ENCODE data around the gene FBXO47. TPM values are rescaled to one million over a fixed set of nuclear protein-coding genes. Genes with fewer than 3 reads are reported as not detected.

Gene FBXO47
- total RNA-seq, 1 donor = not detected

DNA sequence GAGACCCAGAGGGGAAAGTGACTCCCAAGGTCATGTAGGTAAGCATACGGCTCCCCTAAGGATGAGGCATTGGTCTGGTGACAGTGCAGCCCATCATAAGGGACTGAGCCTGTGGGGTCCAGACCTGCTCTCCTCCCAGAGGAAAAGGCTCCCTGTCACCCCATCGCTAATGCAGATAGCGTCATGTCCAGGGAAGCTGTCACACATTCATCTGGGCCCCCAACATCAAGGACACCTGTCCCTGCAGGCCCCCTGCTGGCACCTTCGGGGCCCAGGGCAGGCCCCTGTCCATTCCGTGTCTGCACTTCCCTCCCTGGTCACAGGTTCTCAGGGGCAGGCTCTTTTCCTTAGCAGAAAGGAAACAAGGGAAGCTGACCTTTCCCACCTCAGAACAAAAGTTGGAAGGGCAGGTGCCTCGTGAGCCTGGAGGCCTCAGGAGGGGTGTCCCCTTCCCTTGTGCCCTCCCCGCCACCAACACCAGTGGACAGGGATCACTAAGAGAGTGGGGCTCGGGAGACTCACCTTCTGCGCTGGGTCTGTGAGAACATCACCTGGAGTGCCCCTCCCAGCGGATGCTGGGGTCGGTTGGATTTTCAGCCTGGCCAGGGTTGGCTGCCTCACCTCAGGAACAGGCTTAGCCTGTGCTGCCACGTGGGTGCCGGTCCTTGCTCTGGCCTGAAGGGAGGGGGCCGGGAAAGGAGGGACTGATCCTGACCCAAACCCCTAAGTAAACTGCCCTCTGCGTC is 59.1 kb downstream of the FBXO47 start:
- Histone ChIP-seq H3K9me3 (ENCODE audit: low read depth, low read length) (no peaks in the 10 kb centered on the region), H3K4me1 (ENCODE audit: insufficient read depth, low read length) (peaks cover 44% of the 10 kb centered on the region), H3K27me3 (ENCODE audit: insufficient read depth, low read length) (no peaks in the 10 kb centered on the region), H3K4me3 (ENCODE audit: low read length) (no peak overlapping the region)

DNA sequence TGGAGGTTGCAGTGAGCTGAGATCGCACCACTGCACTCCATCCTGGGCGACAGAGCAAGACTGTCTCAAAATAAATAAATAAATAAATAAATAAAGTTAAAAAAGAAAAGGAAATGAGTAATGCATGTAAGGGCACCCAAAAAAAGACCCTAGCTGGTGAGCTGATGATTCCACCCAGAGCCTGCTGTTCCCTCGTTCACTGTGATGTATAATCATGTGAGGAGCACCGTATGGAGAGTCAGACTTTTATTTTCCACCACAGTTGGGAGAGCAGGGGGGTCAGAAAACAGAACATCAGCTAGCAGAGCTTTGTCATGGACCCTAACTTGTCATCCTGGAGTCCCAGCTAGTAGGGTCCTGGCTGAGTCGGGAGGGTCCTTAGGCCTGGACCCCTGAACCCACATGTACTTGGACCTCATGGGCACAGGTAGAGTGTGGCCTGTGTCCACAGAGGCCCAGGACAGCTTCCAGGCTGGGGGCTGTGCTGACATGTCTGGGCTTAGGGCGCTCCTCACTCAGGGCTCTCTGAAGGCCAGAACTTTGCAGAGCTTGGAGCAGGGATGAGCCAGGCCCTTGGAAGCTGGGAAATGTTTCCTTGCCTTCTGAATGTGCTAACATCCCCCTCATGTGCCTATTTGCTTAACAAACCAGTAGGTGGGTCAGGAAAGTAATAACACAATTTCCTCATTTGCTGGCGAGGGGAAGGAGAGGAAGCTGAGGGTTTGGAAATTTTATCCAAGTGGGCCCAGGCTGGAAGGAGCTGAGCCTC is 60.6 kb downstream of the FBXO47 start:
- Histone ChIP-seq H3K4me1 (ENCODE audit: insufficient read depth, low read length) (peaks cover 54% of the 10 kb centered on the region), H3K4me3 (ENCODE audit: low read length) (no peak overlapping the region)

DNA sequence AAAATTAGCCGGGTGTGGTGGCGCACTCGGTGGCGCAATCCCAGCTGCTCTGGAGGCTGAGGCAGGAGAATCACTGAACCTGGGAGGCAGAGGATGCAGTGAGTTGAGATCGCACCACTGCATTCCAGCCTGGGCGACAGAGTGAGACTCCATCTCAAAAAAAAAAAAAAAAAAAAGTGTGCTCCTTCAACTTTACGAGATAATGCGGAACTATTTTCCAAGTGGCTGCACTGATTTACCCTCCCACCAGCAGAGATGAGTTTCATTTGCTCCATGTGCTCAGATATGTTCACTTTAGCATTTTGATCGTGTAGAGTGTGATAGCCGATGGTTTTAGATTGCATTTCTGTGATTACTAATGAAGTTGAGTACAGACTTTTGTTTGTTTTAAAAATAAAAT is 61.8 kb downstream of the FBXO47 start:
- Histone ChIP-seq H3K4me3 (ENCODE audit: low read length) (no peak overlapping the region), H3K4me1 (ENCODE audit: insufficient read depth, low read length) (peaks cover 67% of the 10 kb centered on the region), H3K27me3 (ENCODE audit: insufficient read depth, low read length) (no peaks in the 10 kb centered on the region), H3K9me3 (ENCODE audit: low read depth, low read length) (no peaks in the 10 kb centered on the region)

More for the DNA sequence above, 60.6 kb downstream of the FBXO47 start:
- Histone ChIP-seq H3K27me3 (ENCODE audit: insufficient read depth, low read length) (no peaks in the 10 kb centered on the region), H3K9me3 (ENCODE audit: low read depth, low read length) (no peaks in the 10 kb centered on the region)

DNA sequence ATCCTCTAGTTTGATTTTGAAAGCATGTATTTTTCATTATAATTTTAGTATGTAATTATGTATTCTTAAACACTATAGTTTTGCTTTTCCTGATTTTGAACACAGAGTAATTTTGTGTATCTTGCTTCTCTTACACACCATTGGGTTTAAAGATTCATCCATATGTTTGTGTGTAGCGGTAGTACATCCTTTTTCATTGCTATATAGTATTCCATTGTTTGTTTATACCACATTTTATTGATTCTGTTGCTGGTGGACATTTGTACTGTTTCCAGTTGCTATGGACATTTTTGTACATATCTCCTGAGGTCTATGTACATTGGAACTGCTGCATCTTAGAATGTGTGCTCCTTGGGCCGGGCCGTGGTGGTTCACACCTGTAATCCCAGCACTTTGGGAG is 62.3 kb downstream of the FBXO47 start:
- no peak overlapping the region for H3K4me3 ChIP-seq (ENCODE audit: low read length)
- no peaks in the 10 kb centered on the region for H3K9me3 ChIP-seq (ENCODE audit: low read depth, low read length)
- peaks cover 72% of the 10 kb centered on the region for H3K4me1 ChIP-seq (ENCODE audit: insufficient read depth, low read length)
- H3K27me3 ChIP-seq (ENCODE audit: insufficient read depth, low read length) = no peaks in the 10 kb centered on the region

DNA sequence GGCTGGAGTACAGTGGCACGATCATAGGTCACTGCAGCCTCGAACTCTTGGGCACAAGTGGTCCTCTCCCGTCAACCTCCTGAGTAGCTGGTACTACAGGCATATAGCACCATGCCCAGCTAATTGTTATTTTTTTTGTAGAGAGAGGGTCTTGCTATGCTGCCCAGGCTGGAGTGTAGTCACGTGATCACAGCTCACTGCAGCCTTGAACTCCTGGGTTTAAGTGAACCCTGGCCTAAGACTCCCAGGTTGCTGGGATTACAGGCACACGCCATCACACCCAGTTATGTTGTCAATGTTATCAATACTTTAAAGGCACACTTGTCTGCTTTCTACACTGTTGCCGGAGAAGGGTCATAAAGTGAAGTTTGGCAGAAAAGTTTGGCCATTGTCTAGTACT is 63.8 kb downstream of the FBXO47 start:
- H3K9me3 ChIP-seq (ENCODE audit: low read depth, low read length) = no peaks in the 10 kb centered on the region
- peaks cover 86% of the 10 kb centered on the region for H3K4me1 ChIP-seq (ENCODE audit: insufficient read depth, low read length)
- no peaks in the 10 kb centered on the region for H3K27me3 ChIP-seq (ENCODE audit: insufficient read depth, low read length)
- no peak overlapping the region for H3K4me3 ChIP-seq (ENCODE audit: low read length)

DNA sequence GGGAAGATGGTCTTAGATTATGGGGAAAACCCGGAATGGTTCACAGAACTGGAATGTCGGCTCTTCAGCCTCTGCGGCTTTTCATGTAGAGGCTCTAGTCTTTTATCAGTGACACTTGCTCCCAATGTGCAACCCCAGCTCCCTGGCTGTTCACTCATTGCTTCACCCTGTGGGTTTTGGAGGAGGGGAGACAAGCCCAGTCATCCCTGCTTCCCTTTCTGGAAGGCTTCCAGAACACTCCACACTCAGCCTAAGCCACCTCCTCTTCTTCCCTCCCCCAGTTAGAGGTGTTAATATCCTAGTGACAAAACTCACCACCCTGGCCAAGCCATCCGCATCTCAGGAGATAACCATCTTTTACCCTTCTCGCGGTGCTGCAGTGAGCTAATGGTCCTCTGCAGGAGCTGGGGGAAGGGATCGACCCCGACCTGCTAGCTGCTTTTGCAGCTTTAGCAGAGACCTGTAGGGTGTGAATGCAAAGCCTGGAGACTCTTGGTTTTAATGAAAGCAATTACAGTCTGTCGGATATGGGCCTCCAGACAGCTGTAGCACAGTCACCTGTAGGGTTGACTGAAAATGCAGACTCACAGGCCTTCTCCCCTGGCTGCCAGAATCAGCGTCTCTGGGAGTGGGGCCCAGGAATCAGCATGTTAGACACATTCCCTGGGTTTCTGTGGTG is 66.1 kb downstream of the FBXO47 start:
- H3K27me3 ChIP-seq (ENCODE audit: insufficient read depth, low read length) = no peaks in the 10 kb centered on the region

DNA sequence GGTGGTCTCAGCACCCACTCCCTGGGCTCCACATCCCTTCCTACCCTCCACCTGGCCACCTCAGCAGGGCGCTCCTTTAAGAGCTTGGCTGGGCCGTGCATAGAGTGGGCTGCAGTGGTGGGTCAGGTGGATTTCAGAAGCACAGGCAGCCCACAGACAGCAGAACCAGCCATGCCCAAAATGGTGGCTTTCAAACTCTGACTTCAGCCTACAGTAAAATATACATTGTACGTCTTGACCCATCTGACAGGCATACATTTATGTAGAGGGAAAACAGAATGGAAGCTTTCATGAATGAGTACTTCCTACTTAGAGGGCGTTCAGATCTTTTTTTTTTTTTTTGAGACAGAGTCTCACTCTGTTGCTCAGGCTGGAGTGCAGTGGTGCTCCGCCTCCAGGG is 67.8 kb downstream of the FBXO47 start:
- Histone ChIP-seq H3K4me3 (ENCODE audit: low read length) (no peak overlapping the region), H3K4me1 (ENCODE audit: insufficient read depth, low read length) (peaks cover 90% of the 10 kb centered on the region), H3K9me3 (ENCODE audit: low read depth, low read length) (no peaks in the 10 kb centered on the region), H3K27me3 (ENCODE audit: insufficient read depth, low read length) (no peaks in the 10 kb centered on the region)

More for the DNA sequence above, 66.1 kb downstream of the FBXO47 start:
- Histone ChIP-seq H3K9me3 (ENCODE audit: low read depth, low read length) (no peaks in the 10 kb centered on the region), H3K4me3 (ENCODE audit: low read length) (no peak overlapping the region), H3K4me1 (ENCODE audit: insufficient read depth, low read length) (peaks cover 87% of the 10 kb centered on the region)

DNA sequence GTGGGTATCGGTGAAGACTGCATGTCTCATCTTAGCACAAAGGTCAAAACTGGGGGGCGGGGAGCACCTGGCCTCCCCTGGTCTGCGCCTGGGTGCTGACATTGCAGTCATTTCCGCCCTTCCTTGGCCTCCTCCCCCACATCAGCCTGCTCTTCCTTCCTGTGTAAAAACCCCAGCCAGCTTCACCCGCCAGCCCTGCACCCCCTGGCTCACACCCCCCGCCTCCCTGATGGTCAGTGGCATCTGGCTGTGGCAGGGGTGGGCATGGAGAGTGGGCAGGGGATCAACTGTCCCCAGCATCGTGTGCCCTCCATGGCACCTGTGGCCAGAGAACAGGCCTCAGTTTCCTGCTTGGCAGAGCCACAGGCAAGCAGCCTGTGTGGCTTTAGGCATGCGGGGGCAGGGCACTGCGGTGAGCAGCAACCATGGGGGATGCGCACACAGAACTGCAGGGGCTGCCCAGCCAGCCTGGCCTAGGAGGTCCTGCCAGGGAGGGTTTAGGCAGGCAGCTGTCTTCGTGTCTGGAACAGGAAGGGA is 68.3 kb downstream of the FBXO47 start:
- Histone ChIP-seq H3K4me3 (ENCODE audit: low read length) (no peak overlapping the region), H3K4me1 (ENCODE audit: insufficient read depth, low read length) (peaks cover 96% of the 10 kb centered on the region), H3K9me3 (ENCODE audit: low read depth, low read length) (no peaks in the 10 kb centered on the region), H3K27me3 (ENCODE audit: insufficient read depth, low read length) (no peaks in the 10 kb centered on the region)

DNA sequence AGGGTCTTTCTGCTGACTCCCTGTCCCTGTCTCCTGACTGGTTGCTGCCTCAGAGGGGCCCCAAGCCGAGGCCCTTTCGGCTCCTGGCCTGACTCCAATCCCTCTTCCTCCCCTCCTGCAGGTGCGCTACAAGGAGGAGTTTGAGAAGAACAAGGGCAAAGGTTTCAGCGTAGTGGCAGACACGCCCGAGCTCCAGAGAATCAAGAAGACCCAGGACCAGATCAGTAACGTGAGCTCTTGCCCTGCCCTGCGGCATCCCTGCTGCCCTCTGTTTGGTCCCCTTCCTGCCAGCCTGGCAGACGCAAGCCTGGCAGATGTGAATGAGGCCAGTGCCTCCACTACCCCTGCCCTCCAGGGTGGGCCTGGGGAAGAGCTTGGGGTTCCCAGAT is 68.9 kb downstream of the FBXO47 start:
- H3K9me3 ChIP-seq (ENCODE audit: low read depth, low read length) = no peaks in the 10 kb centered on the region
- no peaks in the 10 kb centered on the region for H3K27me3 ChIP-seq (ENCODE audit: insufficient read depth, low read length)
- peaks cover 97% of the 10 kb centered on the region for H3K4me1 ChIP-seq (ENCODE audit: insufficient read depth, low read length)
- H3K4me3 ChIP-seq (ENCODE audit: low read length) = no peak overlapping the region

DNA sequence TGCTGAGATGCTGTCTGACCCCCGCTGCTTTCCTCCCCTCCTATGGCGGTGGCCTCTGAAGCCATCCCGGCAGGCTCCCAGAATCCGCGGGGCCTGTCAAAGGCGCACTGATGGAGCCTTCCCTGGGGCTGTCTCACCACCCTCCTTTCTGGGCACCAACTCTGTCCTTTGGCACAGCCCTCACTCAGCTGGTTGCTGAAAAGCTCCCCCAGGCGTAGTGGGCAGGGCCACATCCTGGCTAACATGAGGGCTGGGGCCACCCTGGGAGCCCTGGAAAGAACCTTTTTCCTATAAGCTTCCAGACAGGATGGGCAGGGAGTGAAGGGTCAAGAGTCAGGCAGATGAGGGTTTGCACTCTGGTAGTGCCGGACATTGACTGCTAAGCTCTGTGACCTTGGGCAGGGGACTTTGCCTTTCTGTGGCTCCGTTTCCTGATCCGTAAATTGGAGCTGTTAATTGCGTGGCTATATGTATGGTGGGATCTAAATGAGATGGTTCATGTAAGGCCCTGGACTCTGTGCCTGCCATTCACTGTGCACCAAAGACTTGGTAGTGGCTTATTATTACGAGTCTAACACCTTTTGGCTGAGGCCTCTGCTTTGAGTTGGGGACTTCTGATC is 69.4 kb downstream of the FBXO47 start:
- H3K9me3 ChIP-seq (ENCODE audit: low read depth, low read length) = no peaks in the 10 kb centered on the region
- H3K4me3 ChIP-seq (ENCODE audit: low read length) = no peak overlapping the region
- H3K4me1 ChIP-seq (ENCODE audit: insufficient read depth, low read length) = peaks cover 97% of the 10 kb centered on the region
- H3K27me3 ChIP-seq (ENCODE audit: insufficient read depth, low read length) = no peaks in the 10 kb centered on the region

DNA sequence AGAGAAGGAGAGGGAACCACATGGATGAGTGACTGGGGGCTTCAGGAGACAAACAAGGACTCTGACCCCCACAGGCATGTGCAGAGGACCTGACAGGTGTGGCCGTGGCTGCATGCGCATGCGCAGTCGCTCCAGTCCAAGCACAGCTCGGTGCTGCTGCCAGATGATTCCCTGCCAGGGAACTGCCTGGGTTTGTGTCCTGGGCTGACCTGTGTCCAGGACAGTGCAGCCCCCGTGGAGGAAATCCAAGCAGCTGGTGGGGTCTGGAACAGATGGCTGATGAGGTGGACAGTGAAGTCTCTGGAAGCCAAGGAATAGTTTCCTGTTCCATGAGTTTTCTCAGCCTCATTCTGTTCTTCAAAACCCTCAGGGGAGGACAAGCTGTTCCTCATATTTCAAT is 70.0 kb downstream of the FBXO47 start:
- Histone ChIP-seq H3K9me3 (ENCODE audit: low read depth, low read length) (no peaks in the 10 kb centered on the region), H3K4me1 (ENCODE audit: insufficient read depth, low read length) (peaks cover 97% of the 10 kb centered on the region), H3K27me3 (ENCODE audit: insufficient read depth, low read length) (no peaks in the 10 kb centered on the region), H3K4me3 (ENCODE audit: low read length) (no peak overlapping the region)

DNA sequence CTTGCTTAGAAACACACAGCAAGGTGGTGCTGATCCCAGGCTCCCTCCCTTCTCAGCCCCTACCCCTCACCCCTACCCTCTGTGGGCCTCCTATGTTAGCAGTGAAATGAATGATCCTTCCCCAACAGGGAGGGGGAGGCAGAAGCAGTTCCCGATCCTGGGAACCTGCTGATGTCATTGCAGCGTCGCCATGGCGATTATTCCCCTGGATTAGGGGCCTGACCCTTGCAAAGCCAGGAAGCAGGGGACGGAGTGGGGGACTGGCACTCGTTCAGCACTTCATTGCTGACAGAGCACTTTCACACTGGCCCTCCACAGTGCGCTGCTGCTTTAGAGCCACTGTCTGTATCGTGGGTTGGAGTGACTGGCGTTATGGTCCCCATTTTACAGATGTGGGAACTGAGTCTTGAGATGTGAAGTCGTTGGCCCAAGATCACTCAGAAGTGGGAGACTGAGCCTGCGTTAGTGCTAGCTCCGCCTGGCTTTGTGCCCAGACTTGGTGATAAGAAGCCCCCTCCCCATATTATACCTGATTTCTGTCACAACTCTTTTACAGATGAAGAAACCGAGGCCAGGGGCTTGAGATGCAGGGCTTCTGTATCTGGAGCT is 70.8 kb downstream of the FBXO47 start:
- H3K9me3 ChIP-seq (ENCODE audit: low read depth, low read length) = no peaks in the 10 kb centered on the region
- no peak overlapping the region for H3K4me3 ChIP-seq (ENCODE audit: low read length)
- no peaks in the 10 kb centered on the region for H3K27me3 ChIP-seq (ENCODE audit: insufficient read depth, low read length)
- H3K4me1 ChIP-seq (ENCODE audit: insufficient read depth, low read length) = peaks cover 97% of the 10 kb centered on the region

DNA sequence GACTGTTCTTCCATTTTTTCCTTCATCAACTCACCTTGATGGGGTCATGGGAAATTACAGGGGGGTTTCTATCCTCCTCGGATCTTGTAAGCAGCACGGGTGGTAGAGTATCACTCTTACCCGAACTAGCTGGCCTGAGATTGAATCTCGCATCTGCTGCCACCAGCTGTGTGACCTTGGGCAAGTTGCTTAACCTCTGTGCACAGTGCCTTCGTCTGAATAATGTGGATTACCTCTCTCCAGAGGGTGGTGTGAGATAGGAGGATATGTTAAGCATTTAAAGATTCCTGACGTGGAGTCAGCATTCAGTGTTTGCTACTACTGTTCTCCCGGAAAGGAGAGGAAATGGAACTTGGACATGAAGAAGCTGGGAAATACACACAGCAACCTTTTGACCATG is 72.9 kb downstream of the FBXO47 start:
- Histone ChIP-seq H3K4me1 (ENCODE audit: insufficient read depth, low read length) (peaks cover 97% of the 10 kb centered on the region), H3K9me3 (ENCODE audit: low read depth, low read length) (no peaks in the 10 kb centered on the region), H3K4me3 (ENCODE audit: low read length) (no peak overlapping the region), H3K27me3 (ENCODE audit: insufficient read depth, low read length) (no peaks in the 10 kb centered on the region)

DNA sequence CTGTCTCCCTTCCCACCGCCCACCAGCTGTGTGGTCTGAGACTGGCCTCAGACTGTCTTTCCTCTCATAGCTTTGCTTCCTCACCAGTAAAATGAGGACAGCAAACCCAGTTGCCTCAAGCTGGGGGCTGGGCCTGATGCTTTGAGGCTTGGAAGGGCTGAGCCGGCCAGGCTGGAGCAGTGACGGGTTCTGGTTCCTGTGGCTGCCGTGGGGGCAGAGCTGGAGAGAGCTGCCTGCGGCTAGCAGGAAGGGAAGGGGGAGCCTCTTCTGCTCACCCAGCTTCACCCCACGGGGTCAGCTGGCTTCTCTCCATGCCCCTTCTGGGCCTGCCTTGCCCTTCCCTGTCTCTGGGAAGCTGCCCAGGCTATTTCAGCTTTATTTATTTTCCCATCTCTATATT is 73.6 kb downstream of the FBXO47 start:
- peaks cover 97% of the 10 kb centered on the region for H3K4me1 ChIP-seq (ENCODE audit: insufficient read depth, low read length)
- H3K9me3 ChIP-seq (ENCODE audit: low read depth, low read length) = no peaks in the 10 kb centered on the region
- H3K27me3 ChIP-seq (ENCODE audit: insufficient read depth, low read length) = no peaks in the 10 kb centered on the region
- no peak overlapping the region for H3K4me3 ChIP-seq (ENCODE audit: low read length)

All from mononuclear cell (primary cell).